ENCODE data around the gene COL26A1. TPM values are rescaled to one million over a fixed set of nuclear protein-coding genes. Genes with fewer than 3 reads are reported as not detected.
"Not testable (repeated sequence)": the region's sequence is repeated elsewhere in the genome, so short reads cannot be mapped to it uniquely, and the experiment has no call there.

The COL26A1 gene
- total RNA-seq, 2 donors from 2014 or later = not detected

- DNase-seq (no peak), ATAC-seq (no peak)
- intact Hi-C loops (cut with DNase I, micrococcal nuclease) = no loop called here
Measured at GRCh38 chr7:101555269-101555920, 192.7 kb downstream of the COL26A1 start.

GRCh38 chr7:101555921-101556275 lies 193.2 kb downstream of the COL26A1 start:
- DNase-seq = no peak
- intact Hi-C loops (cut with DNase I, micrococcal nuclease) = no loop called here
- ATAC-seq = no peak

DNA sequence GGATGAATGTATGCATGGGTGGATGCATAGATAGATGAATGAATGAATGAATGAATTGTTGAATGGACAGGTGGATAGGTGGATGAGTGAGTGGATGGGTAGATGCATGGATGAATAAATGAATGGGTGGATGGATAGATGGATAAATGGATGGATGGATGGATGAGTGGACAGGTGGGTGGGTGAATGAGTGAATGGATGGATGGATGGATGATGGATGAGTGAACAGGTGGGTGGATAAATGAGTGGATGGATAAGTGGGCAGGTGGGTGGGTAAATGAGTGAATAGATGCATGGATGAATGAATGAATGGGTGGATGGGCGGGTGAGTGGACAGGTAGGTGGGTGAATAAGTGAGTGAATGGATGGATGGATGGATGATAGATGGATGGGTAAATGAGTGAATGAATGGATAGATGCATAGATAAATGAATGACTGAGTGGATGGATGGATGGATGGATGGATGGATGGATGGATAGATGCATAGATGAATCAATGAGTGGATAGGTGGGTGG lies 193.8 kb downstream of the COL26A1 start:
- intact Hi-C loops (cut with DNase I, micrococcal nuclease) = no loop called here
- no peak for DNase-seq
- no peak for ATAC-seq

DNA sequence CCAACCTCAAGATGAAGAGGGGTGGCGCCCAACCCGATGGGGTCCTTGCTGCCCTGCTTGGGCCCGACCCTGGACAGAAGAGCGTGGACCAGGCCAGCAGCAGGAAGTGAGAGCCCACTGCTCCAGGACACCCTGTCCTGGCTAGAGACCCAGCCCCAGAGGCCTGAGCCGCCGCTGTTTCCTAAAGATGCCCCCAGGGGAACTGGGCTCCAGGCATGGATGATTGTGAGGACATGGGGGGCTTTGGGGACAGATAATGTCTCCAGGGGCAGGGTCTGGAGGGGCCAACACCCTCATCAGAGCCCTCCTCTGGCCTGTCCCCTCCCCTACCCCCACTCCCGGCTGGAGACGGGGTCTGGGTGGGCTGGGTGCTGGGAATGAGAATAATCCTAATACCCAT lies 194.7 kb downstream of the COL26A1 start:
- intact Hi-C loops (cut with DNase I, micrococcal nuclease) = no loop called here
- ATAC-seq = no peak
- no peak for DNase-seq

GRCh38 chr7:101557978-101558741 lies 195.5 kb downstream of the COL26A1 start:
- DNase-seq (no peak), ATAC-seq (no peak)
- intact Hi-C loops (cut with DNase I, micrococcal nuclease) = no loop called here

DNA sequence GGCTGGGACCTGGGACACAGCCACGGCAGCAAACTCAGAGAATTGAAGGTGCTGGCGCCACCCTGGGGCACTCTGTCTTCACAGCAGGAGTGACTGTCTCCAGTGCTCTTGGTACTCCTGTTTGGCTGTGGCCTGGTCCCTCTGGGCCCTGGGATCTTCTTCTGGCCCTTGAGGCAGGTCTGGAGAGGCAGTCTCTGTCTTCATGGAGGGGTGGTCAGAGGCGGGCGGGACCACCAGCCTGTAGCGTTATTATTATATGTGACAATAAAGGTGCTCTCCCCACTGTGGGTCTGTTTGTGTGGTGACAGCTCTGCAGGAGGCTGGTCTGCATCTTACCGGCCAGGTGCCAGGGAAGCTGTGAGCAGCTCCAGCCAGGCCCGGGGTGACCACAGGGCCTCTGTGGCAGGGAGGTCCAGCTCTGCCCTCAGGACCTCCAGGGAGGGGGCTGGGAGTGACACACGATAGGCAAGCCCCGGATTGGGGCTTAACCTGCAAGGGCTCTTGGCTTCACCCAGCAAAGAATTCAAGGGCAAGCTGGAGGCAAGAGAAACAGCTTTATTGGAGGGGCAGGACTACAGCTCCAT lies 196.2 kb downstream of the COL26A1 start:
- DNase-seq (no peak), ATAC-seq (peak; percentile 29)
- intact Hi-C loops (cut with DNase I, micrococcal nuclease) = no loop called here

GRCh38 chr7:101559586-101559985 lies 196.9 kb downstream of the COL26A1 start:
- ATAC-seq (no peak), DNase-seq (no peak)
- intact Hi-C loops (cut with DNase I, micrococcal nuclease) = no loop called here

- ATAC-seq; intact Hi-C loops (cut with DNase I, micrococcal nuclease); DNase-seq: not testable (repeated sequence)
Measured at GRCh38 chr7:101560021-101560420, 197.3 kb downstream of the COL26A1 start.

GRCh38 chr7:101560856-101561255 lies 198.2 kb downstream of the COL26A1 start:
- intact Hi-C loops (cut with DNase I, micrococcal nuclease) = no loop called here
- no peak for DNase-seq

DNA sequence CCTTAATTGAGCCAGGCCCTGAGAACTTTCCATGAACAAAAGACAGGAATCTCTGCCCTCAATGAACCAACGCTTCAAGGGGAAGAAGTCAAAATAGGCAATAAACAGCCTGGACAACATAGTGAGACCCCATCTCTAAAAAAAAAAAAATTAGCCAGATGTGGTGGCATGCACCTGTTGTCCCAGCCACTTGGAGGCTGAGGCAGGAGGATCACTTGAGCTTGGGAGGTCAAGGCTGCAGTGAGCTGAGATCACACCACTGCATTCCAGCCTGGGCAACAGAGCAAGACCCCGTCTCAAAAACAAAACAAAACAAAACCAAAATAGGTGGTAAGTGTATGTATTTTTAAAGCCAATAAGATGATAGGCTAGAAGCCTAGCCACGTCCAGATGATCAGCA lies 198.6 kb downstream of the COL26A1 start:
- DNase-seq; ATAC-seq; intact Hi-C loops (cut with DNase I, micrococcal nuclease): not testable (repeated sequence)

More at GRCh38 chr7:101560856-101561255, 198.2 kb downstream of the COL26A1 start:
- ATAC-seq = peak; percentile 33

- DNase-seq (no peak), ATAC-seq (no peak)
- intact Hi-C loops (cut with DNase I, micrococcal nuclease) = no loop called here
Measured at GRCh38 chr7:101562531-101563197, 200.0 kb downstream of the COL26A1 start.

DNA sequence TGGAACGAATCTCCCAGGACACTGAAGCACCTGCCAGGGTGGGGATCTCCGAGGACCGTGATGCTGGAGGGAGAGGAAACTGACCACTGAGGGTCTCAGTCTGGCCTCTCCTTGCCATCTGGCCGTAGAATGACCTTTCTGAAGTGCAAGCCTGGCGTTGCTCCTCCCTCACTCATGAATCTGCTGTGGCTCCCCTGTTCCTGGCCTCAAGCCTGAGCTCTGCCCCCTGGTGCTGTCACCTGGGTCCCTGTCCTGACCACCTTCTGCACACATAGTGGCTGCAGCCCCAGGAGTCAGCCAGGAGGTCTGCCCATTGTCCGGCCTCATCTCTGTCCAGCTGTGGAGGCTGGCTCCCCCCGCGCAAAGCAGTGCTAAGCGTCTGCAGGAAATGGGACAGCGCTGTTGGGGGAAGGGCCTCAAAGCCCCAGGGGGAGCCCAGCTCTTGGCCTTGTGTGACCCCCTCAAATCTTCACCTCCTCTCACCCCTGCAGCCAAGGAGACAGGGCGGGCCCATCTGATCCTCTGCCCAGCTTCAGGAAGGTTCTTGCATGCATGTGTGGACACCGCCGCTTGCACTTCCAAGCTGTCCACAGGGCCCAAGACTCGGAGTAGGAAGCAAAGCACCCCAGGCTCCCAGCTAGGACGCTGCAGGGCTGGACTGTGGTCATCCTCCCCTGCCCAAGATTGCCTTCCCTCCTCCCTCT lies 200.7 kb downstream of the COL26A1 start:
- intact Hi-C loops (cut with DNase I, micrococcal nuclease) = no loop called here
- ATAC-seq = peak; percentile 6
- no peak for DNase-seq

- intact Hi-C loops (cut with DNase I, micrococcal nuclease) = no loop called here
- peak; percentile 60 for ATAC-seq
- peak in 1 of 2 donors; percentile 31 for DNase-seq
Measured at GRCh38 chr7:101563943-101564777, 201.5 kb downstream of the COL26A1 start.

- ATAC-seq (peak; percentile 91), DNase-seq (peak; percentile 74 to 78)
- intact Hi-C loops (cut with DNase I, micrococcal nuclease) = no loop called here
Measured at GRCh38 chr7:101564778-101565211, 202.1 kb downstream of the COL26A1 start.

- DNase-seq (no peak), ATAC-seq (no peak)
- intact Hi-C loops (cut with DNase I, micrococcal nuclease) = no loop called here
Measured at GRCh38 chr7:101565601-101566209, 203.0 kb downstream of the COL26A1 start.

- intact Hi-C loops (cut with DNase I, micrococcal nuclease) = no loop called here
- DNase-seq (no peak), ATAC-seq (no peak)
Measured at GRCh38 chr7:101567230-101567629, 204.6 kb downstream of the COL26A1 start.

DNA sequence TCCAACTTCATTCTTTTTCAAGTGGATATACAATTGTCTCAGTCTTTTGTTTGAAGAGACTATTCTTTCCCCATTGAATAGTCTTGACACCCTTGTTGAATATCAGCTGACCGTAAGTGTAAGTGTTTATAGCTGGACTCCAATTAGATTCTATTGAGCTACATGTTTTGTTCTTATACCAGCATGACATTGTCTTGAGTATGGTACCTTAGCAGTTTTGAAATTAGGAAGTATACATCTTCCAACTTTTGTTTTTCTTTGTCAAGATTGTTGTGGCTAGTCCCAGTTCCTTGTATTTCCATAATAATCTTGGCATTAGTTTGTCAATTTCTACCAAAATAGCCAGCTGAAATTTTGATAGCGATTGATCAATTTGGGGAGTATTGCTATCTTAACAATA lies 209.5 kb downstream of the COL26A1 start:
- ATAC-seq (no peak), DNase-seq (no peak)
- intact Hi-C loops (cut with DNase I, micrococcal nuclease) = no loop called here
